Heart left ventricle (tissue), 13 donors: ENCODE results near the gene SMIM44.

Source experiments
- CTCF ChIP-seq, 12 donors: fragments of 200-600 bp; sonication (generic) in 4 of 12; IDR thresholded peaks; one replicate each; pipeline versions ENCODE4 v1.5.0 to v1.8.0; 2018 to 2022; ENCODE audit warnings: antibody characterized with exemption in 12 of 12, mild to moderate bottlenecking in 5 of 12
- POLR2A ChIP-seq, 2 donors: fragments of 450-650 bp; IDR thresholded peaks; one replicate each; pipeline ENCODE4 v1.6.1; 2017; ENCODE audit warnings: antibody characterized with exemption in 2 of 2, mild to moderate bottlenecking in 2 of 2, moderate library complexity in 2 of 2
- donor health status: ischemic (EF 13 %, LVEDD 7.1; RV severe dilation, severe dysfunction).
- donor health status: DM: no; HTN: yes; CAD: no.
- donor health status: DM: no; HTN: no; CAD: no.
- donor health status: ischemic (EF 25% LVEDD 6.9; RV normal size, moderate dysfunction).
- donor health status: ischemic (EF 25% LVEDD 5.7; RV mildly dilated, moderate dysfunction).
- donor health status: ischemic (EF 35%, LVEDD 5.7; RV mildly dilated, moderate dysfunction).
- donor health status: nonischemic (EF 11% LVEDD 7.7; RV severe dilation, severe dysfunction).
- donor health status: DM: yes; HTN: yes; CAD: no.
- donor health status: PGD.
- donor health status: ischemic (EF 29% LVEDD 5.4; RV normal size, mild dysfunction).
- donor health status: nonischemic (EF 23%, LVEDD 6.1; RV moderate dilation, normal function).

GRCh38 chr19:3516675-3517207 lies 33.5 kb upstream of the SMIM44 start:
- TF ChIP-seq CTCF (IDR thresholded peaks at IDR 0.05) (no peak), POLR2A (IDR thresholded peaks at IDR 0.05) (no peak)
